ENCODE measurements around the gene TRPM1.

The TRPM1 gene

GRCh38 chr15:31086344-31086743, 15.2 kb downstream of the TRPM1 start (continued):
- TF ChIP-seq PRDM2 (tag by site-specific recombination; IDR thresholded peaks at IDR 0.05; ENCODE audit: borderline replicate concordance) (no peak), ZNF350 (tag by site-specific recombination; IDR thresholded peaks at IDR 0.05) (no peak), ZNF449 (tag by site-specific recombination; IDR thresholded peaks at IDR 0.05) (no peak)

- CTCF ChIA-PET = no interaction called here
- Histone ChIP-seq H3K9me3 (ENCODE audit: control insufficient read depth, insufficient read depth, low read depth, low read length) (no peaks in the 10 kb centered on the region), H3K4me3 (ENCODE audit: low read depth, low read length) (no peak overlapping the region), H3K27ac (ENCODE audit: extremely low read depth, low read depth, low read length) (no peak overlapping the region), H3K4me1 (ENCODE audit: control insufficient read depth, insufficient read depth, low read length) (no peaks in the 10 kb centered on the region), H3K36me3 (ENCODE audit: control insufficient read depth in 2 of 2, insufficient read depth in 1 of 2, low read length in 2 of 2) (no peaks in the 10 kb centered on the region)
- TF ChIP-seq ZBTB11 (tag by site-specific recombination; conservative IDR thresholded peaks at IDR 0.05; ENCODE audit: low read depth) (no peak), ZNF138 (tag by site-specific recombination; IDR thresholded peaks at IDR 0.05; ENCODE audit: borderline replicate concordance) (no peak), TSHZ1 (tag by site-specific recombination; IDR thresholded peaks at IDR 0.05; ENCODE audit: borderline replicate concordance) (no peak), ZBTB20 (tag by site-specific recombination; IDR thresholded peaks at IDR 0.05) (no peak), AEBP2 (tag by site-specific recombination; IDR thresholded peaks at IDR 0.05; ENCODE audit: borderline replicate concordance) (no peak), ZSCAN23 (tag by site-specific recombination; IDR thresholded peaks at IDR 0.05) (no peak), ZNF112 (tag by site-specific recombination; IDR thresholded peaks at IDR 0.05) (no peak), WT1 (tag by site-specific recombination; IDR thresholded peaks at IDR 0.05) (no peak), TRIM28 (IDR thresholded peaks at IDR 0.05; ENCODE audit: borderline replicate concordance, low read length) (no peak), ZNF776 (tag by site-specific recombination; IDR thresholded peaks at IDR 0.05; ENCODE audit: borderline replicate concordance) (no peak), ZNF416 (tag by site-specific recombination; IDR thresholded peaks at IDR 0.05) (no peak), ZNF626 (tag by site-specific recombination; IDR thresholded peaks at IDR 0.05) (no peak), ZNF223 (tag by site-specific recombination; IDR thresholded peaks at IDR 0.05) (no peak), ZNF677 (tag by site-specific recombination; IDR thresholded peaks at IDR 0.05) (no peak), ZBTB8A (tag by site-specific recombination; IDR thresholded peaks at IDR 0.05) (no peak), FEZF1 (tag by site-specific recombination; IDR thresholded peaks at IDR 0.05) (no peak)
- POLR2A ChIA-PET = no interaction called here
These were observed 16.2 kb downstream of the TRPM1 start for GRCh38 chr15:31085359-31085758.
